OCI-LY3 (cell line): ENCODE results near the gene ZNF471.

Source experiments
- CTCF ChIP-seq: fragments of 200-600, 300-600 bp; sonication (generic); IDR thresholded peaks from 2 replicates; pipeline ENCODE4 v1.5.1; 2014; ENCODE audit warnings: antibody characterized with exemption, low read length, low read depth
- EZH2phosphoT487 ChIP-seq: fragments of 200-600 bp; shearing (Covaris generic); IDR thresholded peaks from 2 replicates; pipeline ENCODE4 v1.6.1; 2018; ENCODE audit warnings: antibody characterized with exemption, mixed run types, low read depth

- TF ChIP-seq CTCF = no peak
- no peak for TF ChIP-seq EZH2phosphoT487
These were observed 66.3 kb downstream of the ZNF471 start for GRCh38 chr19:56573914-56574313.
